ENCODE results near the gene ZNF362. TPM values are rescaled to one million over a fixed set of nuclear protein-coding genes. Genes with fewer than 3 reads are reported as not detected.

ZNF362 gene
- total RNA-seq, 1 donor from 2014 or later, result 30.3 TPM

DNA sequence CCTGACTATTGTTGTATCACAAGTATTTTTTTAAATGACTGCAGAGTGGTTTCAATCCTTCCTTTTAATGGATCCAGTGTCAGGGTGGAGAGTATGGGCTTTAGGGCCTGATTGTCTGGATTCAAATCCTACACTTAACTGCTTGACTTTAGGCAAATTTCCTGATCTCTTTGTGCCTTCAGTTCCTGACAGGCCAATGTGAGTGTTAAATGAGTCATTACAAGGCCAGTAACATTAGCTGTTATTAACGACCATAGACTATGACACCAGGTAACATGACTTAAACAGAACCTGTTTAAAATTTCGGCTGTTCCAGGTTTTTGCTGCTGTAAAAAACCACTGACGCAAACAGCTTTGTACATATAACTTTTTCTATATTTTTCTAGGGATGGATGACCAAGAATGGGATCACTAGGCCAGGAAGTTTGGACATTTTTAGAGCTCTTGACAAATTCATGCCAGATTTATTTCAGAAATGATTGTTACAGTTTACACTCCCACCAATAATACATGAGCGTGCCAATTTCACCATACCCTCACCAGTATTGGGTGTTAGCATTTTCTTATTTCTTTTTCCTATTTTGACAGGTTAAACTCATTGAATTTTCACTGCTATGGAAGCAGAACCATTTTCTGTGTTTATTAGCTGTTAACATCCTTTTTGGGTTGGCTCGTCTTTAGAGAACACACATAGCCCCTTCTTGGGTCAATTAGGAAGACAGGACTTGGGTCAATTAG lies 11.3 kb downstream of the ZNF362 start:
- DNase-seq (ENCODE audit: extremely low read depth, low read depth, low spot score), result no peak

DNA sequence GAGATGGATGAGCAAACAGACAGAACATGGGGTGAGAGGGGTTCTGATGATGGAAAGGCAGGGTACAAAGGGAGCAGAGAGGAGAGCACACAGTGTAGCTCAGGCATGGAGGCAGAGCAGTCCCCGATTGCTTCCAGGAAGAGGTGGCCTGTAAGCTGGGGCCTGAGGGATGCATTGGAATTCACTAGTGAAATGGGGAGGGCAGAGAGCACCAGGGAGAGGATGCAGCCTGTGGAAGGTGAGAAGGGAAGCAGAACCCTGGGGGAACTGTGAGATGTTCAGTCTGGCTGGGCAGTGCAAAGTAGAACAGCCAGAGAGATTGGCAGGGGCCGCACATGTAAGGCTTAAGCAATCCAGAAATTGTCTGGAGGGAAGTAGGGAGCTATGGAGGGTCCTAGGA lies 12.2 kb downstream of the ZNF362 start:
- no peak for DNase-seq (ENCODE audit: extremely low read depth, low read depth, low spot score)

DNA sequence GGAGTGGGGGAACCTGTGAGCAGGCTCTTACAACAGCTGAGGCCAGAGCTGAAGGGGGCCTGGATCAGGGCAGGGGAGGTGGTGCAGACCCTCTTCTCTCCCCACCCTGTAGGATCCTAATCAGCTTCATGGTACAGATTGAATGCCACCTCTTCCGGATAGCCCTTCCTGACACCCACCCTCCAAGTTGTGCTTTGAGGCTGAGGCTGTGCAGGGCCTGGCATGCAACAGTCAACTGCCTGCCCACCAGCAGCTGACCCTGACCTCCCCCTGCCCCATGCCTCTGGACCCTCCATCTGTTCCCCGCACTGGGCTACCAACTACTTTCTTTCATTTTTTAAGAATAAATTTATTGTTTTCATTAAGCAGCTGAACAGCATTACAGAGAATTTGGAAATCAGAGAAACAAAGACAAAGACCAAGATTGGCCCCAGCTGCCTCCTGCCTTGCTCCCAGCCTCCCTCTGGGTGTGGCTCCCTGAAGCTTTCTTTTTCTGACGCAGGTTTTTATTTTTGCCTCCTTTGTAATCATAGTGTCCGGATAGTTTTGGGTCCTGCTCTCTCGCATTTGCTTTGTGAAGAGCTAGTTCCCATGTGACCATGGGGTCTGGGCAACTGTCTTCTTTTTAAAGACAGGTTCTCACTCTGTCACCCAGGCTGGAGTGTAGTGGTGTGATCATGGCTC lies 12.8 kb downstream of the ZNF362 start:
- DNase-seq (ENCODE audit: extremely low read depth, low read depth, low spot score), result no peak

DNA sequence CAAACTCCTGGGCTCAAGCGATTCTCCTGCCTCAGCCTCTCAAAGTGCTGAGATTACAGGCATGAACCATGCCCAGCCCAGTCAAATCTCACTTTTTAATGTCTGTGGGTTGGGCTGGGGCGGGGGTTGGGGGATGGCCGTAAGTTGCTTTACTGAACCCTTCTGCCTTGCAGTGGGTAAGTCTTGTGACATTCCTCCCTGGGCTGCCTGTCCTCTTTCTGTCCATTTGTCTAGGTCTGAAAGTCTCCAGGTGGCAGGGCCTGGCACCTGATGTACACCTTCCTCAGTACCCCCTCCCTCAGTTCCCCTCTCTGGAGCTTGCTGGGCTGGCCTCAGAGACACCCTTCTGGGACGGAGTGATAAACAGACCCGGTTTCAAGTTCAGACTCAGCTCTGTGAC lies 13.3 kb downstream of the ZNF362 start:
- DNase-seq (ENCODE audit: extremely low read depth, low read depth, low spot score), result no peak

DNA sequence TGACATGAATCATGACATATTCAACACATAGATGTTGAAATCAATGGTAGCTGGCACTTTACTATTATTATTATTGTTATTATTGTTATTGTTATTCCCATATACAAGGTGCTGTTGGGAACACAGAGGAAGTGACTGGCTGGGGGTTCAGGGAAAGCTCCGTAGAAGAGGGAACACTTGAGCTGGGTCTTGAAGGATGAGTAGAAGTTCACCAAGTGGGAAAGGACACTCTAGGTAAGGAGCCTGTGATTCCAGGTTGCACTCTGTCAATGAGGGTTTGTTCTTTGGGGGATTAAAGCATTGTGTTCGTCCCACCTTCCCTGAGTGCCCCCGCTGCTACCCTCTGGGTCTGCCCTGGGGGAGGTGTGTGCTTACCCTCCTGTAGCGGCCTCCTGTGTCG lies 14.1 kb downstream of the ZNF362 start:
- DNase-seq (ENCODE audit: extremely low read depth, low read depth, low spot score), result no peak

DNA sequence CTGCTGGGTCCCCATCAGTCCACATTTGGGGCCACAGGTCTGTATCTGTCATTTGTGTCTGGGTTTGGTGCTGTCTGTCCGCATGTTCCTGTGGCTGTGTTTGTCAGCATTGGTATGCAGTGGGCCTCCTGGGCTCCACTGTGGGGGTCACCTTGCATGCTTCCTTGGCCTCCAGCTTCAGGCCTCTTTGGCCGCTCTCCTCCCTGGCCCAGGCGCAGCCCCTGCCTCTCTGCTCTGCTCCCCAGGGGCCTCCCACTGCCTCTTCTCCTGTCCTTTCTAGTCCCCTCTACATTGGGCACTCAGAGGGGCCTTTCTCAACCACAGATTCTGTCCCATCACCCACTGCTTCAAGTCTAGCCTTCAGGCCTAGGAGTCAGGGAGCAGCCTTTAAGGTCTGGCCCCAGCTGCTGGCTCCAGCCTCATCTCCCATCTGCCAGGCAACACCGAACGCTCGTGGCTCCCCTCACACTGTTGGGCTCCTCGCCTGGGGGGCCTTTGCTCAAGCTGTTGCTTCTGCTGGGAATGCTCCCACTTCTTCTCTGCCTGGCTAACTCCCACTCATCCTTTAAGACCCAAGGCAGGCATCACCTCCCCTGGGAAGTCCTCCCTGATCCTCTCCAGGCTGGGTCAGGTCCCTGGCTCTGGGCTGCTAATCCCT lies 14.6 kb downstream of the ZNF362 start:
- no peak for DNase-seq (ENCODE audit: extremely low read depth, low read depth, low spot score)

DNA sequence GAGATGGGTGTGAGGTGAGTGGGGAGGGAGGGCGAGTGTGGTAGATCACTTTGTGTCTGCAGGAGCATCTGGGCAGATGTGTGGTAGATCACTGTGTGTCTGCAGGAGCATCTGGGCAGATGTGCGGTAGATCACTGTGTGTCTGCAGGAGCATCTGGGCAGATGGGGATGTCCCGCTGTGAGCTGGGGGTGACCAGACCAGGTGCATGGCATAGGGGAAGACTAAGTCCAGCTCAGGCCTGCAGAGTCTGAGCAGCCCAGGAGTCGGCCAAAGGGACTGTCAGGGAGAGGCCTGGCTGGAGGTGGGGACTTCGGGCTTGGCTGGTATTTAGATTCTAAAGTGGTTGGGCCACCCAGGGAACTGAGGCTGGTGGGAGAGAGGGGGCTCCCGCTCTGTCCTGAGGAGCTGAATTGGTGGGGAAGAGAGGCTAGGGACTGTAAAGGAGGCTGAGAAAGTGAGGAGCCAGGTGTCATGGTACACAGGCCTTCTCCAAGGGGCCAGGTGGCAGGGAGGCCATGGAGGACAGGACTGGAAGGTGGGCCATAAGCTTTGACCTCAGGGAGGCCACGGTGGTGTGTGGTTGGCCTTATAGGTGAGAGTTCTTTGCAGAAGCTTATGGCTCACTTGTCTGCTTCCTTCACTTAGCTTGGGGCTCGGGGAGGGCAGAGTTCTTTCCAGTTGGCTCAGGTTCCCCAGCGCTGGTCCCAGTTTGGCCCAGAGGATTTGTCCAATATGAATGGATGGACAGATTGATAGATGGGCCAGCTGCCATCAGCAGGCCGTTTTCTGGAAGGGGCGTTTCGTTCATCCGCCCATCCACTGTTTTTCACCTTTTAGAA lies 15.6 kb downstream of the ZNF362 start:
- no peak for DNase-seq (ENCODE audit: extremely low read depth, low read depth, low spot score)

DNA sequence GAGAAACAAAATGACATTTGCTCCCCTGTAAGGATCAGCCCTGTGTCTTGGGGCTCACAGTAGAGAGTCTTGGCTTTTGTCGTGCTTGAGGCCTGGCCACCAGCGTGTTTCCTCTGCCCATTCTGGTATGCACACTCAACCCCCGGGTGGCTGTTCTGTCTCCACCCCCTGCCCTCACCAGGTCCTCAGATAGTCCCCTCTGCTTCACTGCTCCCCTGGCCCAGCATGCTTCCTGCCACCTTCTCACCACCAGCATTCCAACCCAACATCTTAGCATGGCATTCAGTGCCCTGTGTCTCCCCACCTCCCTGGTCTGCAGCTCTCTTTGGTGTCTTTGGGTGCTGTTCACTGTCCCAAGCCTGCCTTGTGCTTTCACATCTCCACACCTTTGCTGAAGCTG lies 16.2 kb downstream of the ZNF362 start:
- no peak for DNase-seq (ENCODE audit: extremely low read depth, low read depth, low spot score)

DNA sequence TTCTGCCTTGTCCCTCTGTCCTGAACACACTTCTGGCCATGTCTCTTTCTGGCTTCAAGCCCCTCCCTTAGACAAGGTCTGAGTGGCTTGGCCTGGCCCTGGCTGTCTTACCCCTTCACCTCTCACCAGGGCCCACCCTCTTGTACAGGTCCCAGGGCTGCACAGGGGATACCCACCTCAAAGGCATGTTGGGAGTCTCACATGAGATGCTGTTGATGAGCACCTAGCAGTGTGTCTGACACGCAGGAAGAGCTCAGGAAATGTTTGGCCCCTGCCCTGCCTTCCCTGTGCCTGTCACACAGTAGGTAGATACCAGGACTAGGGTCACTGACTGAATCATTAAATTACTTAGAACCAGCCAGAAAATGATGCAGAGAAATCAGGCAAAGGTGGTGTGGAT lies 16.6 kb downstream of the ZNF362 start:
- no peak for DNase-seq (ENCODE audit: extremely low read depth, low read depth, low spot score)

DNA sequence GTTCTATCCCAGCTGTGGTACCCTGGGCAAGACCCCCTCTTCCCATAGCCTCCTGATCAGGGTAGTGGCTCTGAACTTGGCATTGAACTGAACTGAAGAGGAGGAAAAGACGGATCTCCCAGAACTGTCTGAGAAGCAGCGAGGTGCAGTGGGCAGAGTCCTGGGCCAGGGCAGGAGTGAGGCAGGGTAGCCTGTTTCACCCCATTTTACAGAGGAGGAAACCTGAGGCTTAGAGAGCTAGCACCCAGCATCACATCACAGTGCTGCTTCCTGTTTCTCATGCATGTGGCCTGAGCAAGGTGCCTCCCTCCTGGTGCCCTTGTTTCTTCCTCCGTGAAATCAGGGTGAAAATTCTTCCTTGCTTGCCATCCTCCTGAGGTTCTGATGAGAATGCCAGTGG lies 17.1 kb downstream of the ZNF362 start:
- no peak for DNase-seq (ENCODE audit: extremely low read depth, low read depth, low spot score)

DNA sequence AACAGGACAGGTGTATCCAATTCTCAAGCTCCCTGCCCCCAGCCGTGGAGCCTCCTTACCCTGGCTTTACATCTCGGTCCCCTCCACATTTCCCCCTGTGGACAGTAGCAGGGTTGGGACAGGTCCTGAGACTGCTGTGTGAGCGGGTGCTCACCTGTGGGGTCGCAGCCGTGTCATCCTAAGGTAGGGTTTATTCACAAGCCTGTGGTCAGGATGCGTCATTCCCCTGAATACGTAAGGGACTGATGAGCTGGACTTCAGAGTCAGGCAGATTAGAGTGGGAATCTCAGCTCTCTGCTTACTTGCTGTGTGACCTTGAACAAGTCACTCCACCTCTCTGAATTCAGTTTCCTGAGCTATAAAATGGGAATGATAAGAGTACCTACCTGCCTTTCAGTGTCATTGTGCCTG lies 17.7 kb downstream of the ZNF362 start:
- no peak for DNase-seq (ENCODE audit: extremely low read depth, low read depth, low spot score)

DNA sequence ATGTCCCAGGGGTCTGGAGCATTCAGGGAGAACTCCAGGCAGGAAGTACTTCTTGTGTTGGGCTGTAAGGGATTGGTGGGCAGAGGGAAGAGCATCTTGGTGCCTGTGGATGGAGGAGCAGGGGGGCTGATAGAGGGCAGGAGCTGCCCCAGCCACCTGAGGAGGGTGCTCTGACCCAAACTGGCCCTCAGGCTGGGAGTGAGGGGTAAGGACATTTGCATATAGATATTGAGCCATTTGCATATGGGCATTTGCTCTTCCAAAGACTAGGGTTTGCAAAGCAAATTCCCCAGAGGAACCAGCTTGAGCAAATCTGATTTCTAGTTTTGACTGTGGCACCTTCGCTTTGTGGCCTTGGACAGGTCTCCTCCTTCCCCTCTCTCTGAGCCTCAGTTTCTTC lies 18.2 kb downstream of the ZNF362 start:
- no peak for DNase-seq (ENCODE audit: extremely low read depth, low read depth, low spot score)

DNA sequence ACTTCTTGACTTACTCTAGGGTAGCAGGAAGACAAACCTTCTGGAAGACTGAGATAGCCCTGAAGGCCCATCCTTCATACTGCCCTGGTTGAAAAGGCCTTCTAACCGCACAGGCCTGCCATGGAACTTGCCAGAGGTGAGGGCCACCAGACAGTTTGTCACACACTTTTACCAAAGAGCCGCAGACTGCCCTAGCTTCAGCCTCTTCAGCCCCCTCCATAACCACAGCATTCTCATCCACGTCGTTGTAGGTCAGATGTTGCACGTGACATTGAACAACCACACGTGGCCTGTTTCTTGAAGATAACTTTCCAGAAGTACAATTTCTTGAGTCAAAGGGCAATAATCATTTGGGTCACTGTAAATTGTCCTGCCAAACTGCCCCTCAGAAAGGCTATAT lies 18.9 kb downstream of the ZNF362 start:
- DNase-seq (ENCODE audit: extremely low read depth, low read depth, low spot score), result no peak

DNA sequence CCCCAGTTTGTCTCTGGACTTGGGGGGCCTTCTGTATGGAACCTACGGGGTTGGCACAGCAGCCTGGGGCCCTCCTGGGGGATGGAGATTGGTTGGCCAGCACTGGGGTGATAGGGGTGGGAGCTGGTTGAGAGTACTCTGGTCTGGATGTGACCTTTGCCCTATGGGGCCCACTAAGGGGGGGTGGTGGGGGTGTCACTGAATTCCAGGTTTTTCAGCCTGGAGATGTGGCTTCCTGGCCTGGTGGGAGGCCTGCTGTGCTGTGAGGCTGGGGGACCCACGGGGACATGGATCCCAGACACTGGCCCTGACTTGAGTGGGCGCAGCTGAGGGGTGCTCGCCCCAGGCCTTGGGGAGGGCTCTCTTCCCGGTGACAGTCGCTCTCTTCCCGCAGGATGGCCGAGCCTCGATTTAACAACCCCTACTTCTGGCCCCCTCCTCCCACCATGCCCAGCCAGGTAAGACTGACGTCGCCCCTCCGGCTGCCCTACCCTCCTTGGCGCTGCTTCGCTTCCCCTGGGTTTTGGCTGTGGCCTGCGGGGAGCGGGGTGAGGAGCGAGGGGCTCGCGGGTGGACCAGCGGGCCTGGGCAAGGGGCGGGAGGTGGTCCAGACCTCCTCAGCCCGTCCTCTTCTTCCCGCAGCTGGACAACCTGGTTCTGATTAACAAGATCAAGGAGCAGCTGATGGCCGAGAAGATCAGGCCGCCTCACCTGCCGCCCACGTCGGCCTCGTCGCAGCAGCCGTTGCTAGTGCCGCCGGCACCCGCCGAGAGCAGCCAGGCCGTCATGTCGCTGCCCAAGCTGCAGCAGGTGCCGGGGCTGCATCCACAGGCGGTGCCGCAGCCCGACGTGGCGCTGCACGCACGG lies 19.6 kb downstream of the ZNF362 start:
- no peak for DNase-seq (ENCODE audit: extremely low read depth, low read depth, low spot score)

DNA sequence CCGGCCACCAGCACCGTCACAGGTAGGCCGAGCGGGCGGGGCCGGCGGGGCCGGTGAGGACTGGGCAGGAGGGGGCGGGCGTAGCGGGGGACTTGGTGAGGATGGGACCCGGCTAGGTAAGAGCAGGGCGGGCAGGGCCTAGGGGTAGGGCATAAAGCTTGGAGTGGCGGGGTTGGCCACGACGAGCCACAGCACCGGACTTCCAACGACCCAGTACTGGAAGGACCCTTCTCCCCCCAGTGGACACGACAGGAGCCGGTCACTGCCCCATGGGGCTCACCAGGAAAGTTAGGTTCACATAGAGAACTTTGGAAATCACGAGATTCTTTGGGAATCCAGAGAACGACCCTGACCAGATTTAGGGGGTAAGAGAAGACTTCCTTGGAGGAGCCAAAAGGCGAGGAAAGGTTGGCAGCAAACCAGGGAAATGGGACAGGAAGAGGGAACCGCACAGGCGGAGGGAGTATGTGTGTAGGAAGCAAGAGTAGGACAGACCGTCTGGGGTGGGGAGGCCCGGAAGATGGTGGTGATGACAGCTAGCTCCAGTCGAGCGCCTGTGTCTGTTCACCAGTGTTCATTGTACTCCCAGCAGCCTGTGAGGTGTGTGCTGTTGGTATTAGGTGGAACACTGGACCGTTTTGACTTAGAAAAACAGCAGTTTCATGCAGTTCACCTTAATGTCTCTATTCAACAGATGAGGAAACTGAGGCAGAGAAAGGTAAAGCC lies 20.4 kb downstream of the ZNF362 start:
- DNase-seq (ENCODE audit: extremely low read depth, low read depth, low spot score), result no peak

DNA sequence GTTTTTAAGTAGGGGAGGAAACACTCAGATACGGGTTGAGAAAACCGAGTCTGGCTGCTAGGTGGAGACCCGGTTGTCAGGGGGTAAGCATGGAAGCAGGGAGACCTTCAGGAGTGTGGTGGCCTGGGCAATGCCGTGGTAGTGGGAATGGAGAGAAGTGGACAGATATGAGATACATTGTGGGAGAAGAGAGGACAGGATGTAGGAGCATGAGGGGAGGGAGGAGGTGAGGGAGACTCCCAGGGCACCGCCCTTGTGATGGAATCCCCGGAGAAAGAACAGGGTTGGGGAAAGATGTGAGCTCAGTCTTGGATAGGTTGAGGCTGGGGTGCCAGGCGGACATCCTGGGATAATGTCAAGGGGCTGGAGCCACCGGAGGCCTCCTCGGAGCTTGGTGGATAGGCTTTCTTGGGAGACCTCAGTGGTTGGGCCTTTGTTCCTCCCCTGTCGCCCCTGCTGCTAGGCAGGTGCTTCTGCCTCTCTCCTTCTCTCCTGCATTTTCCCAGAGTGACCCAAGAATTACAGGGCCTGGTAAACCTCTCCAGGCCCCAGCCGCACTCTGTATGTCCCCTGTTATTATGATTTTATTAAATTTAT lies 21.3 kb downstream of the ZNF362 start:
- DNase-seq (ENCODE audit: extremely low read depth, low read depth, low spot score), result no peak

DNA sequence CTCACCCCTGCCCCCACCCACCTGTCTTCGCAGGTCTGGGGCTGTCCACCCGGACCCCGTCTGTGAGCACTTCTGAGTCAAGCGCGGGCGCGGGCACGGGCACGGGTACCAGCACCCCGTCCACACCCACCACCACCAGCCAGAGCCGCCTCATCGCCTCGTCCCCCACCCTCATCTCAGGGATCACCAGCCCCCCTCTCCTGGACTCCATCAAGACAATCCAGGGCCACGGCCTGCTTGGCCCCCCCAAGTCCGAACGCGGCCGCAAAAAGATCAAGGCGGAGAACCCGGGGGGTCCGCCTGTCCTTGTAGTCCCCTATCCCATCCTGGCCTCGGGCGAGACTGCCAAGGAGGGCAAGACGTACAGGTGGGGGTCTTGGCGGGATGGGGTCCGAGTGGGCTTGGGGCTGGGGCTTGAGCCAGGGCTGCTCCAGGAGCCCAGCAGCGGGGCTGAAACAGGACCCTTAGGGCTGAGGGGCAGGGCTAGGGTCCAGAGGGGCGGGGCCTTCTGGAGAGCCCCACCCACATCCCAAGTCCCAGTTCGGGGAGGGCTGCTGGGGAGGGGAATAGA lies 23.9 kb downstream of the ZNF362 start:
- no peak for DNase-seq (ENCODE audit: extremely low read depth, low read depth, low spot score)

DNA sequence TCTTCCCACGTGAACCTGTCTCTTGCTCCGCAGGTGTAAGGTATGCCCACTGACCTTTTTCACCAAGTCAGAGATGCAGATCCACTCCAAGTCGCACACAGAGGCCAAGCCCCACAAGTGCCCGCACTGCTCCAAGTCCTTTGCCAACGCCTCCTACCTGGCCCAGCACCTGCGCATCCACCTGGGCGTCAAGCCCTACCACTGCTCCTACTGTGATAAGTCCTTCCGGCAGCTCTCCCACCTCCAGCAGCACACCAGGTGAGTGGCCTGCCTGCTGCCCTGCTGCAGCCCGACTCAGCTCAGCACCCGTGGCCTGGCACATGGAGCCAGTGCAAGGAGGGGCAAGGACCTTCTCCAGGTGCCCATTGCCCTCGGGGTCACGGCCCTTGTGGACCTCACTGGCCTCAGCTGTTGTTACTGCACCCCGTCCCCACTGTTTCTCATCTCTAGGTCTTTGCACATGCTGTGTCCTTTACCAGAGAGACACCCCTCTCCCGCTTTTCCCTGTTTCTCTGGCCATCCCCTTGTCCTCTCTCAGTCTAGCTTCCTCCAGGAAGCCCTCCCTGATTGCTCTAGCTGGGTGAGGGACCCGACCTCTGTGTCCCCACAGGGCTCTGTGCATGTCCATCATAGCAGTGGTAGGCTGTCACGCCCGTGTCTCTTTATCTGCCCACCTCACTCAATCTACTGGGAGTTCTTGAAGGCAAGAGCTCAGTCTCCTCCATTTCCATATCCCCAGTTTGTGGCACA lies 25.4 kb downstream of the ZNF362 start:
- DNase-seq (ENCODE audit: extremely low read depth, low read depth, low spot score), result no peak
